ENCODE results near the gene CEP112. TPM values are rescaled to one million over a fixed set of nuclear protein-coding genes. Genes with fewer than 3 reads are reported as not detected.

The CEP112 gene
- total RNA-seq, 4 donors from 2014 or later: 1.1 to 12.9 (median 9.1) TPM

DNA sequence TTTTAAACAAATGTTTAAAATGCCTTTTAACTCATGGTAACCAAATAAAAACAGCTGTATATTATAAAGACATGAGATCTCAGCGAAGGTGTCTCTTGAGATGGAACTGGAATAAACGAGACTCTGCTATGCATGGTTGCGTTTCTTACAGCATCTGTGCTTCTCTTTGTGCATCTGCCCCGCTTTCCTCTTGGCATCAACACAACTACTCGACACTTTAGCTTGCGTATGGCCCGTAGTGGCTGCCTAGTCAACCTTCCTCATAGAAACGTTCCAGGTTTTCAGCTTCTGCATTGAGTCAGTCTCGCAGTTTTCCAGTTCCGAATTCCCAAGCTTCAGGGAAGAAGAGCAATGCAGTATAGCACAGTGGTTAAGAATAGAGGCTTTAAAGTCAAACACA, 214.9 kb downstream of the CEP112 start:
- intact Hi-C loops (cut with DNase I; ENCODE audit: low total_unique reads): no loop called here
- DNase-seq: no peak
- in situ Hi-C loops (cut with MboI; ENCODE audit: low pct_ligation_motif_present in 1 of 4, low pct_unique_long_range_greater_than_20kb in 1 of 4, low sequenced_read_pairs in 3 of 4): loop anchor here in 2 of 4 donors (25.0 kb wide), 1 partner anchor 740 kb away; no protein-coding TSS in a partner anchor

GRCh38 chr17:65975878-65976277, 216.1 kb downstream of the CEP112 start:
- no peak overlapping the region for H3K27ac ChIP-seq
- TF ChIP-seq POLR2A (IDR thresholded peaks at IDR 0.05) (no peak), POLR2AphosphoS5 (IDR thresholded peaks at IDR 0.05) (no peak), EP300 (IDR thresholded peaks at IDR 0.05; ENCODE audit: low read depth) (no peak)
- TF ChIP-seq, protein P1, sequence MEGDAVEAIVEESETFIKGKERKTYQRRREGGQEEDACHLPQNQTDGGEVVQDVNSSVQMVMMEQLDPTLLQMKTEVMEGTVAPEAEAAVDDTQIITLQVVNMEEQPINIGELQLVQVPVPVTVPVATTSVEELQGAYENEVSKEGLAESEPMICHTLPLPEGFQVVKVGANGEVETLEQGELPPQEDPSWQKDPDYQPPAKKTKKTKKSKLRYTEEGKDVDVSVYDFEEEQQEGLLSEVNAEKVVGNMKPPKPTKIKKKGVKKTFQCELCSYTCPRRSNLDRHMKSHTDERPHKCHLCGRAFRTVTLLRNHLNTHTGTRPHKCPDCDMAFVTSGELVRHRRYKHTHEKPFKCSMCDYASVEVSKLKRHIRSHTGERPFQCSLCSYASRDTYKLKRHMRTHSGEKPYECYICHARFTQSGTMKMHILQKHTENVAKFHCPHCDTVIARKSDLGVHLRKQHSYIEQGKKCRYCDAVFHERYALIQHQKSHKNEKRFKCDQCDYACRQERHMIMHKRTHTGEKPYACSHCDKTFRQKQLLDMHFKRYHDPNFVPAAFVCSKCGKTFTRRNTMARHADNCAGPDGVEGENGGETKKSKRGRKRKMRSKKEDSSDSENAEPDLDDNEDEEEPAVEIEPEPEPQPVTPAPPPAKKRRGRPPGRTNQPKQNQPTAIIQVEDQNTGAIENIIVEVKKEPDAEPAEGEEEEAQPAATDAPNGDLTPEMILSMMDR (IDR thresholded peaks at IDR 0.05): no peak
- H3K9me3 ChIP-seq: no peaks in the 10 kb centered on the region
- intact Hi-C loops (cut with DNase I; ENCODE audit: low total_unique reads) (no loop called here), in situ Hi-C loops (cut with MboI; ENCODE audit: low pct_ligation_motif_present in 1 of 4, low pct_unique_long_range_greater_than_20kb in 1 of 4, low sequenced_read_pairs in 3 of 4) (loop anchor here in 2 of 4 donors (25.0 kb wide), 1 partner anchor 739 kb away; no protein-coding TSS in a partner anchor)
- no peak for DNase-seq
- H3K27me3 ChIP-seq: no peaks in the 10 kb centered on the region
- no peak overlapping the region for H3K4me3 ChIP-seq
- no peaks in the 10 kb centered on the region for H3K4me1 ChIP-seq
- 77 to 78% methylated on average over 8 to 9 of the region's 9 CpGs for WGBS, 2 donors (ENCODE audit: low coverage in 1 of 2)
- no peaks in the 10 kb centered on the region for H3K36me3 ChIP-seq

More for the DNA sequence above, 214.9 kb downstream of the CEP112 start:
- 61 to 83% methylated on average over 3 to 10 of the region's 10 CpGs for WGBS, 2 donors (ENCODE audit: low coverage in 1 of 2)
- Histone ChIP-seq H3K36me3 (no peaks in the 10 kb centered on the region), H3K4me3 (no peak overlapping the region), H3K27me3 (no peaks in the 10 kb centered on the region), H3K27ac (no peak overlapping the region), H3K4me1 (no peaks in the 10 kb centered on the region), H3K9me3 (no peaks in the 10 kb centered on the region)
- TF ChIP-seq EP300 (IDR thresholded peaks at IDR 0.05; ENCODE audit: low read depth) (no peak), POLR2AphosphoS5 (IDR thresholded peaks at IDR 0.05) (no peak), POLR2A (IDR thresholded peaks at IDR 0.05) (no peak)
- TF ChIP-seq, protein P1 (IDR thresholded peaks at IDR 0.05): no peak

GRCh38 chr17:65973237-65973636, 218.7 kb downstream of the CEP112 start:
- no peak overlapping the region for H3K27ac ChIP-seq
- DNase-seq: no peak
- TF ChIP-seq POLR2AphosphoS5 (IDR thresholded peaks at IDR 0.05): no peak
- TF ChIP-seq, protein P1 (IDR thresholded peaks at IDR 0.05): no peak
- TF ChIP-seq POLR2A (IDR thresholded peaks at IDR 0.05): no peak
- TF ChIP-seq EP300 (IDR thresholded peaks at IDR 0.05; ENCODE audit: low read depth): no peak
- no peaks in the 10 kb centered on the region for H3K27me3 ChIP-seq
- in situ Hi-C loops (cut with MboI; ENCODE audit: low pct_ligation_motif_present in 1 of 4, low pct_unique_long_range_greater_than_20kb in 1 of 4, low sequenced_read_pairs in 3 of 4) (no loop called here), intact Hi-C loops (cut with DNase I; ENCODE audit: low total_unique reads) (no loop called here)
- 0 to 86% methylated on average over 1 of the region's 1 CpG for WGBS, 2 donors (ENCODE audit: low coverage in 1 of 2)
- no peak overlapping the region for H3K4me3 ChIP-seq
- no peaks in the 10 kb centered on the region for H3K9me3 ChIP-seq
- no peaks in the 10 kb centered on the region for H3K4me1 ChIP-seq
- no peaks in the 10 kb centered on the region for H3K36me3 ChIP-seq

DNA sequence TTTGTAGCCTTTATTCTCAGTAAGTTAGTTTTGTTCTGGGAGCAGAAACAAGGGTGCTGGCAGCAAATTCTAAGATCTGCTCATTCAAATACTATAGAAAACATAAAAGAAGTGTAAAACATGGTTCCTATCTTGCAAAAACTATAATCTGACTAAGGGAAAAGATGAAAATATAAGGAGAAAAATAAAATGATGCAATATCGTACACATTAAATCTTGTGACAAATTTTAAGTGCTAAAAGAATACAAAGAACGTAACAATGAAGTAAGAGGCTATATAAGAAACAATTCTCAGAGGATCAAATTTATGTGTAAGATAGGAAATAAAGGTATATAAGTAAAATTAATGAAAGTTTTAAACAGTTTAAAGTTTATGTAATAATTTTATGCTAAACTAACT, 224.6 kb downstream of the CEP112 start:
- Histone ChIP-seq H3K9me3 (no peaks in the 10 kb centered on the region), H3K4me1 (no peaks in the 10 kb centered on the region), H3K27me3 (no peaks in the 10 kb centered on the region), H3K36me3 (no peaks in the 10 kb centered on the region), H3K27ac (no peak overlapping the region), H3K4me3 (no peak overlapping the region)
- in situ Hi-C loops (cut with MboI; ENCODE audit: low pct_ligation_motif_present in 1 of 4, low pct_unique_long_range_greater_than_20kb in 1 of 4, low sequenced_read_pairs in 3 of 4): no loop called here
- intact Hi-C loops (cut with DNase I; ENCODE audit: low total_unique reads): no loop called here
- TF ChIP-seq EP300 (IDR thresholded peaks at IDR 0.05; ENCODE audit: low read depth): no peak
- TF ChIP-seq POLR2AphosphoS5 (IDR thresholded peaks at IDR 0.05): no peak
- TF ChIP-seq POLR2A (IDR thresholded peaks at IDR 0.05): no peak
- TF ChIP-seq, protein P1 (IDR thresholded peaks at IDR 0.05): no peak
- 94 to 100% methylated on average over 2 of the region's 2 CpGs for WGBS, 2 donors (ENCODE audit: low coverage in 1 of 2)
- DNase-seq: no peak
